Measurements from ENCODE around the gene UAP1L1.

GRCh38 chr9:137042751-137043727, 34.3 kb upstream of the UAP1L1 start:
- no peak for TF ChIP-seq MAFK (IDR thresholded peaks at IDR 0.05; ENCODE audit: low read depth, low read length)
- TF ChIP-seq CTCF (conservative IDR thresholded peaks at IDR 0.05; ENCODE audit: low read depth, low read length): no peak
- no peak for TF ChIP-seq RAD21 (IDR thresholded peaks at IDR 0.05; ENCODE audit: low read length)
- no peak for TF ChIP-seq POLR2A (IDR thresholded peaks at IDR 0.05; ENCODE audit: low read depth, low read length)
- no peak for TF ChIP-seq SMC3 (IDR thresholded peaks at IDR 0.05; ENCODE audit: low read depth, low read length)
- no peak for TF ChIP-seq CEBPB (IDR thresholded peaks at IDR 0.05; ENCODE audit: low read depth, low read length)
- no peak for TF ChIP-seq BHLHE40 (IDR thresholded peaks at IDR 0.05; ENCODE audit: low read depth, low read length)
- no peak for TF ChIP-seq NFE2L2 (IDR thresholded peaks at IDR 0.05; ENCODE audit: low read depth, low read length)
- no peak for TF ChIP-seq USF2 (IDR thresholded peaks at IDR 0.05; ENCODE audit: low read depth, low read length)
- no peak for TF ChIP-seq RFX5 (IDR thresholded peaks at IDR 0.05; ENCODE audit: low read depth, low read length)
